K562 (cell line): ENCODE results near the gene RNF20.

Source experiments
- CTCF ChIP-seq, 3 experiments: IDR thresholded peaks in 2 of 3; conservative IDR thresholded peaks in 1 of 3; 2 replicates each; pipeline ENCODE4 v1.5.1; 2011 to 2012; ENCODE audit warnings: low read length in 3 of 3, mild to moderate bottlenecking in 3 of 3, control low read depth in 2 of 3, improper control_type of control experiment in 1 of 3, inconsistent platforms in 1 of 3, low read depth in 1 of 3, mixed read lengths in 1 of 3, moderate library complexity in 1 of 3; ENCODE audit not compliant: insufficient read depth in 2 of 3
- MTF1 ChIP-seq: fragments of 250-450 bp; sonication (Bioruptor Pico); IDR thresholded peaks from 2 replicates; pipeline ENCODE4 v1.9.0; 2021; ENCODE audit warnings: moderate library complexity, mild to moderate bottlenecking, inconsistent platforms, borderline replicate concordance
- NR2C1 ChIP-seq, 2 experiments: fragments of 450-650 bp; IDR thresholded peaks; 2 replicates each; pipeline ENCODE4 v1.6.1; 2017; ENCODE audit warnings: mild to moderate bottlenecking in 2 of 2, antibody characterized with exemption in 1 of 2, inconsistent platforms in 1 of 2, missing compliant biosample characterization in 1 of 2, missing genetic modification characterization in 1 of 2
- YY1 ChIP-seq, 3 experiments: IDR thresholded peaks; 2 replicates each; pipeline ENCODE4 v1.6.1; 2011; ENCODE audit warnings: low read length in 2 of 3, mild to moderate bottlenecking in 2 of 3, moderate library complexity in 2 of 3, borderline replicate concordance in 1 of 3, control low read depth in 1 of 3, low read depth in 1 of 3; ENCODE audit not compliant: insufficient read depth in 3 of 3, insufficient replicate concordance in 2 of 3, control insufficient read depth in 1 of 3, insufficient read length in 1 of 3; ENCODE audit errors: extremely low read depth in 1 of 3
- ZNF77 ChIP-seq: fragments of 250-450 bp; sonication (Bioruptor Pico); IDR thresholded peaks from 2 replicates; pipeline ENCODE4 v1.5.0; 2020
- TF ChIP-seq, protein P1 (sequence below), 2 experiments: IDR thresholded peaks; 2 replicates each; pipeline ENCODE4 v1.6.1; 2012; ENCODE audit warnings: improper control_type of control experiment in 2 of 2, low read depth in 2 of 2, low read length in 2 of 2, borderline replicate concordance in 1 of 2

DNA sequence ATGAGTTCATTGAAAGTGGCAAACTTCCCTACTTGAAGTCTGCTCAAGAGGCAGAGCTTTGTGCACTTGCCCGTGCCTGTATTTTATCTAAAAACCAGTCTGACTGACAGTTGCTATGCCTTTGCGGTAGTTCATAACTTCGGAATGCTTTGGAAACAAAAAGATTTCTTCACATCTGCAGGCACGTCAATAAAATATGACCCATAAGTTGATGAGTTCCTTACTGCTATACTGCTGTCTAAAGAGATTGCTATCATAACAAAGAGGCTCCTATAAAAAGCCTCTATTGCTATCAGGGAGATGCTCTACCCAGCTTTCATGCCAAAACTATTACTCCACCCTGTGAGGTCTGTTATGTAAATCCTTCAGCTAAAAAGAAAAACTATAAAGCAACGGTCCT is 25.4 kb upstream of the RNF20 start:
- TF ChIP-seq YY1 (IDR thresholded peaks at IDR 0.05; ENCODE audit: borderline replicate concordance in 1 of 3, control insufficient read depth in 1 of 3, extremely low read depth in 1 of 3, insufficient read depth in 3 of 3, insufficient read length in 1 of 3, insufficient replicate concordance in 2 of 3, low read depth in 1 of 3, low read length in 2 of 3) (no peak), MTF1 (CRISPR knock-in tag) (no peak), ZNF77 (no peak), NR2C1 (IDR thresholded peaks at IDR 0.05) (no peak), NR2C1 (tag; IDR thresholded peaks at IDR 0.05) (no peak), CTCF (IDR thresholded peaks at IDR 0.05 in 2 of 3, conservative IDR thresholded peaks at IDR 0.05 in 1 of 3; ENCODE audit: insufficient read depth in 2 of 3, low read depth in 1 of 3, low read length in 3 of 3) (no peak)
- TF ChIP-seq, protein P1, sequence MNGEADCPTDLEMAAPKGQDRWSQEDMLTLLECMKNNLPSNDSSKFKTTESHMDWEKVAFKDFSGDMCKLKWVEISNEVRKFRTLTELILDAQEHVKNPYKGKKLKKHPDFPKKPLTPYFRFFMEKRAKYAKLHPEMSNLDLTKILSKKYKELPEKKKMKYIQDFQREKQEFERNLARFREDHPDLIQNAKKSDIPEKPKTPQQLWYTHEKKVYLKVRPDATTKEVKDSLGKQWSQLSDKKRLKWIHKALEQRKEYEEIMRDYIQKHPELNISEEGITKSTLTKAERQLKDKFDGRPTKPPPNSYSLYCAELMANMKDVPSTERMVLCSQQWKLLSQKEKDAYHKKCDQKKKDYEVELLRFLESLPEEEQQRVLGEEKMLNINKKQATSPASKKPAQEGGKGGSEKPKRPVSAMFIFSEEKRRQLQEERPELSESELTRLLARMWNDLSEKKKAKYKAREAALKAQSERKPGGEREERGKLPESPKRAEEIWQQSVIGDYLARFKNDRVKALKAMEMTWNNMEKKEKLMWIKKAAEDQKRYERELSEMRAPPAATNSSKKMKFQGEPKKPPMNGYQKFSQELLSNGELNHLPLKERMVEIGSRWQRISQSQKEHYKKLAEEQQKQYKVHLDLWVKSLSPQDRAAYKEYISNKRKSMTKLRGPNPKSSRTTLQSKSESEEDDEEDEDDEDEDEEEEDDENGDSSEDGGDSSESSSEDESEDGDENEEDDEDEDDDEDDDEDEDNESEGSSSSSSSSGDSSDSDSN (IDR thresholded peaks at IDR 0.05; ENCODE audit: borderline replicate concordance in 1 of 2, low read depth in 2 of 2, low read length in 2 of 2), result no peak
